Cardiac muscle cell (in vitro differentiated cells and primary cell): ENCODE results near the gene STARD13. TPM values are rescaled to one million over a fixed set of nuclear protein-coding genes. Genes with fewer than 3 reads are reported as not detected.

ENCODE experiments used
- DNase-seq, 2 donors: peaks; one replicate each; pipeline versions ENCODE4 v3.0.0 to v3.0.0-alpha.2; 2010 to 2017; ENCODE audit warnings: low read depth in 1 of 2, low spot score in 1 of 2
- H3K27ac ChIP-seq: fragments of 200-600 bp; sonication (generic); 2 replicates; pipeline ENCODE4 v1.5.1; 2016
- H3K27me3 ChIP-seq: fragments of 200-600 bp; sonication (generic); 2 replicates; pipeline ENCODE4 v1.6.0; 2016; ENCODE audit warnings: control low read depth
- H3K36me3 ChIP-seq: fragments of 200-600 bp; sonication (generic); 2 replicates; pipeline ENCODE4 v1.5.1; 2016; ENCODE audit warnings: control low read depth
- H3K4me1 ChIP-seq: fragments of 200-600 bp; sonication (generic); 2 replicates; pipeline ENCODE4 v1.8.1; 2017; ENCODE audit warnings: low read depth, mild to moderate bottlenecking, mixed run types
- H3K4me3 ChIP-seq: fragments of 200-600 bp; sonication (generic); 2 replicates; pipeline ENCODE4 v1.5.1; 2016; ENCODE audit warnings: mild to moderate bottlenecking
- H3K9me3 ChIP-seq: fragments of 200-600 bp; sonication (generic); 2 replicates; pipeline ENCODE4 v1.5.1; 2017; ENCODE audit warnings: low read depth, mild to moderate bottlenecking, control low read depth
- polyA plus RNA-seq: library from polyadenylated mRNA; unstranded; fragments of >200 nt; fragmentation: Nextera tagmentation; extraction: Ambion mirVana; gene quantifications from 2 replicates; pipeline ENCODE4 v1.2.1, GENCODE V29; 2016
- total RNA-seq: library from RNA; depleted of rRNA; stranded (reverse); fragments of >200 nt; gene quantifications from 2 replicates; pipeline ENCODE4 v1.2.3, GENCODE V29; 2016
- TF ChIP-seq, protein P1 (sequence below): IDR thresholded peaks from 2 replicates; pipeline ENCODE4 v1.5.1; 2012; ENCODE audit warnings: low read depth, mild to moderate bottlenecking, low read length

STARD13 gene
- total and polyA plus RNA-seq, 2 experiments from 2014 or later = 16.5 to 23.5 TPM

DNA sequence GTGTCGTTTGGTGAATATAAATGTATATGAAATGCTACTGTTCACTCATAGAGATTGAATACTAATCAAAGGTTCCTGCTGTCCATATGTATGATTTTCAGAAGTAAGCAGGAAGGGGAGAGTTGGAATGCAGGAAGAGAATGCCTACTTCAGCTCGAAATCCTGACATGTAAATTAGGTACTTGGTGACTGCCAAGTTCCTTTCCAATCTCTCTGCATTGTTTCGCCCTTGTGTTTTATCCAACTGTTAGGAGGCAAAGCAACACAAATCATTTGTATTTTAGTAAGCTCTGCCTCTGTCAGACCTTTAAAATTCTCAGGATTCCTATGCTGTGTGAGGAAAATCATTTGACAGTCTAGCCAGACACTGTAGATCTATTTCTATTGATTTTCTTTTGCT is 9.0 kb downstream of the STARD13 start:
- TF ChIP-seq, protein P1, sequence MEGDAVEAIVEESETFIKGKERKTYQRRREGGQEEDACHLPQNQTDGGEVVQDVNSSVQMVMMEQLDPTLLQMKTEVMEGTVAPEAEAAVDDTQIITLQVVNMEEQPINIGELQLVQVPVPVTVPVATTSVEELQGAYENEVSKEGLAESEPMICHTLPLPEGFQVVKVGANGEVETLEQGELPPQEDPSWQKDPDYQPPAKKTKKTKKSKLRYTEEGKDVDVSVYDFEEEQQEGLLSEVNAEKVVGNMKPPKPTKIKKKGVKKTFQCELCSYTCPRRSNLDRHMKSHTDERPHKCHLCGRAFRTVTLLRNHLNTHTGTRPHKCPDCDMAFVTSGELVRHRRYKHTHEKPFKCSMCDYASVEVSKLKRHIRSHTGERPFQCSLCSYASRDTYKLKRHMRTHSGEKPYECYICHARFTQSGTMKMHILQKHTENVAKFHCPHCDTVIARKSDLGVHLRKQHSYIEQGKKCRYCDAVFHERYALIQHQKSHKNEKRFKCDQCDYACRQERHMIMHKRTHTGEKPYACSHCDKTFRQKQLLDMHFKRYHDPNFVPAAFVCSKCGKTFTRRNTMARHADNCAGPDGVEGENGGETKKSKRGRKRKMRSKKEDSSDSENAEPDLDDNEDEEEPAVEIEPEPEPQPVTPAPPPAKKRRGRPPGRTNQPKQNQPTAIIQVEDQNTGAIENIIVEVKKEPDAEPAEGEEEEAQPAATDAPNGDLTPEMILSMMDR = no peak
- Histone ChIP-seq H3K4me1 (peaks cover 13% of the 10 kb centered on the region), H3K4me3 (no peak overlapping the region), H3K27me3 (no peaks in the 10 kb centered on the region), H3K9me3 (no peaks in the 10 kb centered on the region), H3K27ac (no peak overlapping the region), H3K36me3 (no peaks in the 10 kb centered on the region)
- peak in 1 of 2 donors; percentile 69 for DNase-seq

DNA sequence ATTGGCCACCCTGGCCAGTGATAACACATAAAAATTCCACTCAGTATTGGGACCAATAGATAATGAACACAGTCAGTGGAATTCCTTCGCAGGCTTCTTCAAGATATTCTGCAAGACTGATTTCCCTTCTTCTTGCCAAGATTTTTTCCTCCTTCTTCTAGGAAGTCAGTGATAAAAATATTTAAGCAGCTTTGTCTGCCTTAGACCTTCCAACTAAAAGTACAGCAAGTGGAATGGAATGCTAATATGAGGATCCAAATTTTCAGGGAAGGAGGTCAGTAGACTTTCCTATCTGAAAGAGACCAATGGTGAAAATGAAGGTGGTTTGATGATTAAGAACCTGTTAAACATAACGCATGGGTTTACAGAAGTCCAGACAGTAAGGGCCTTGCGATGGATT is 9.6 kb downstream of the STARD13 start:
- H3K27me3 ChIP-seq = no peaks in the 10 kb centered on the region
- TF ChIP-seq, protein P1 = no peak
- no peak overlapping the region for H3K27ac ChIP-seq
- peaks cover 13% of the 10 kb centered on the region for H3K4me1 ChIP-seq
- no peaks in the 10 kb centered on the region for H3K9me3 ChIP-seq
- peak in 1 of 2 donors; percentile 67 for DNase-seq
- no peaks in the 10 kb centered on the region for H3K36me3 ChIP-seq
- no peak overlapping the region for H3K4me3 ChIP-seq

DNA sequence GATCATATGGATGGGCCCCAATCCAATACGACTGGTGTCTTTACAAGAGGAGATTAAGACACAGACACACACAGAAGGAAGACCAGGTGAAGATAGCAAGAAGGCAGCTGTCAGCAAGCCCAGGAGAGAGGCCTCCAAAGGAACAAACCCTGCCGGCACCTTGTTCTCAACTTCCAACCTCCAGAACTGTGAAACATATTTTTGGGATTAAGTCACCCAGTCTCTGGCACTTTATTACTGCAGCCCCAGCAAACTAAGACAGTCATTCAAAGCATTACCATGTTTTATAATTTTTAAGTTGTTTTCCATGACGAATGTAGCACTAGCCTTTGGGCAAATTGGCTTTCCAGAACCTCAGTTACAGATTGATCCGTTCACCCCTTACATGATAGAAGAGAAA is 11.3 kb downstream of the STARD13 start:
- Histone ChIP-seq H3K27me3 (no peaks in the 10 kb centered on the region), H3K36me3 (no peaks in the 10 kb centered on the region), H3K4me1 (peaks cover 7% of the 10 kb centered on the region), H3K4me3 (no peak overlapping the region), H3K27ac (no peak overlapping the region), H3K9me3 (no peaks in the 10 kb centered on the region)
- TF ChIP-seq, protein P1 = no peak
- no peak for DNase-seq

DNA sequence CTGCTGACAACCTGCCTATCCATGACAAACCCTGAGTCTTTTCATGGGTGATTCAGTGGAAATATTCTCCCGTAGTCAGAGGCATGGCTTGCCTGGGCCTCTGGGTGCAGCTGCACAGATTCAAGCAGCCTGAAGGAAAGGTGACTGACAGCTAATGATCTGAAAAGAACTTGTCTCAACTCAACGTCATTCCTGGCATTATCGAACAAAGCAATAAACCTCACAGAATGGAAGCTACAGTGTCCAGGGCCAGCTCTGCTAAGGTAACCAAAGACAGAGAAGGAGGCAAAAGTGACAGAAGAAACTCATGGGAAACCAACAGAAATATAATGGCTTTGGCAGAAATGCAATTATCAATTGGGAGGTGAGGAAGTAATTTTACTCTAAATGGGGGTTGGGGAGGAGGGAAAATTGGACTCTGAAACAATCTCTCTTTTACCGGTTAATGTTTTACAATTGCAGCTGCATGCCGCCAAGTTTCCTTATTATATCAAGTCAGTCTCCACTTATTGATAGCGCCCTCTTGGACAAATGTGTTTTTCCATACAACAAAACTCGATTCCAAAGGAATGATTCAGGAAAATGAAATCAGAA is 12.9 kb downstream of the STARD13 start:
- TF ChIP-seq, protein P1 = no peak
- no peaks in the 10 kb centered on the region for H3K9me3 ChIP-seq
- DNase-seq = no peak
- H3K36me3 ChIP-seq = no peaks in the 10 kb centered on the region
- H3K27ac ChIP-seq = peak overlapping the region; percentile 10
- peaks cover 19% of the 10 kb centered on the region for H3K4me1 ChIP-seq
- H3K4me3 ChIP-seq = no peak overlapping the region
- H3K27me3 ChIP-seq = no peaks in the 10 kb centered on the region

DNA sequence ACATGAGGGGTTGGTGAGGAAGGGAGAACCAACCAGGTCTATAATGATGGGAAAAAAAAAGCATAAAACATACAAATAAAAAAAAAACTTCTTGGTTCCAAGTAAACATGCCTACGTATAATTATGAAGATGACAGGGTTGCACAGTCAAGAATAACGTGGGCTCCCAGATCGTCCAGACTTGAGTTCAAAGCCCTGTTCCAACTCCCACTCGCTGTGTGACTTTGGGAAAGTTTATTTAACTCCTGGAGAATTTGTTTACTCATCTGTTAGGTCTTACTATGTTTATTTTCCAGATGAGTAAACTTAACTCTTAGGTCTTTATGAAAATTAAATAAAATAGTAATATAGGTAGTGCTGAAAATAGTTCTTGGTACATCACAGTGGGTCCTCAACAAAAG is 13.8 kb downstream of the STARD13 start:
- Histone ChIP-seq H3K36me3 (no peaks in the 10 kb centered on the region), H3K9me3 (no peaks in the 10 kb centered on the region), H3K4me1 (peaks cover 26% of the 10 kb centered on the region), H3K27me3 (no peaks in the 10 kb centered on the region), H3K27ac (no peak overlapping the region), H3K4me3 (no peak overlapping the region)
- TF ChIP-seq, protein P1 = no peak
- DNase-seq = no peak
